GM21576 (cell line): ENCODE measurements around the gene TRAPPC2L.

ENCODE experiments used
- ATAC-seq: cut with Tn5 transposase; IDR thresholded peaks from one replicate; pipeline ENCODE4 v1.9.1; 2021; ENCODE audit warnings: mild to moderate bottlenecking, moderate library complexity; ENCODE audit not compliant: unreplicated experiment

The TRAPPC2L gene

GRCh38 chr16:88906020-88906419, 49.1 kb downstream of the TRAPPC2L start:
- ATAC-seq, result no peak

DNA sequence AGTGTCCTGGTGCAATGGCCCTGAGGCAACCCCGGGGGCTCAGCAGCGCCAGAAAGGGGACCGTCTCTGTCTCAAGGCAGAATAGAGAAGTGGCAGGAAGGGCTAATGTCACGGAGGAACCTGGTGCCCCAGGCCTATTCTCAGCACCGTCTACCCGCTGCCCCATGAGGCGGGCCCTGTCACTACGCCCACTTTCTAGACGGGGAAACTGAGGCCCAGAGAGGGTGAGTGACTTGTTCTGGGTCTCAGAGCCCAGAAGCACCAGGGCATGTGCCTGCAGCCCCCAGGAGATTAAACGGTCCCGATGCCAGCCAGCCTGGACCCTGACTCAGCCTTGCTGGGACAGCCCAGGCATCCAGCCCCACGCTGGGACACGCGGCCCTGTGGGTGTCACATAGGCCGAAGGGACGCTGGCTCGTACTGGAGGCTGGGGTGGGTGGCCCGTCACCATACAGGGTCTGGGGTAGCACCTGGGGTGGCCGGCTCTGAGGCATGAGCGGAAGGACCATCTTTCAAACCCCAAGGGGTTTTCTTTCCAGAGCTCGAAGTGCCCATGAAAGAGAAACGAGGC, 49.7 kb downstream of the TRAPPC2L start:
- ATAC-seq, result no peak

DNA sequence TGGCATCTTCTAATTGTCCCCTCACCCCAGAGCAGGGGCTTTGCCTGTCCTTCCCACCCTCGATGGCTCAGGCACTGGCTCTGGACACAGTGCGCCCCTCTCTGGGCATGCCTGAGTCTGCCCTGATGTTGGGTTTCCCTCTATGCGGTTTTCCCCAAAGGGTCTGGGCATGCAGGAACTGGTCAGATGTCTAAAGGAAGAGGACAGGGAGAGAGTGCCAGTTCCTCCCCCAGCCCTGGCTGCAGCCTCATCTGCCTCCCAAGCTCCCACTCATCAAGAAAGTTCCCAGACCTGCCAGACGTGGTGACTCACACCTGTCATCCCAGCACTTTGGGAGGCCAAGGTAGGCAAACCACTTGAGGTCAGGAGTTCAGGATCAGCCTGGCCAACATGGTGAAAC, 50.8 kb downstream of the TRAPPC2L start:
- no peak for ATAC-seq

DNA sequence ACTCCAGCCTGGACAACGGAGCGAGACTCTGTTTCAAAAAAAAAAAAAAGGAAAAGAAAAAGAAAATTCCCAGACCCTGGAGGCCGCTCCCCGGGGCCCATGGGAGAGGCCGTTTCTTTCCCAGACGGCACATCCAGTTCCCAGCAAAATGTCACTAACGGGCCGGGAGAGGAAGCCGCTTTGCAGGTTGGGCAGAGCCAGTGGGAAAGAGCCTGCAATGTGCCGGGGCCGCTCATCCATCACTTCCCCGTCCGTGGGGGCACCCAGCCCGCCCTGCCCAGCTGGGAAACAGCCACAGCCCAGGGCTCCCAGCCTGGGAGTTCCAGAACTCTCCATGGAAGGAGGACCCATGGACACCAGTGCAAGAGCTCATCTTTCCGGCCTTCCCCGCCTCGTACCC, 51.4 kb downstream of the TRAPPC2L start:
- ATAC-seq, result no peak

GRCh38 chr16:88909431-88910210, 52.7 kb downstream of the TRAPPC2L start:
- ATAC-seq, result no peak

DNA sequence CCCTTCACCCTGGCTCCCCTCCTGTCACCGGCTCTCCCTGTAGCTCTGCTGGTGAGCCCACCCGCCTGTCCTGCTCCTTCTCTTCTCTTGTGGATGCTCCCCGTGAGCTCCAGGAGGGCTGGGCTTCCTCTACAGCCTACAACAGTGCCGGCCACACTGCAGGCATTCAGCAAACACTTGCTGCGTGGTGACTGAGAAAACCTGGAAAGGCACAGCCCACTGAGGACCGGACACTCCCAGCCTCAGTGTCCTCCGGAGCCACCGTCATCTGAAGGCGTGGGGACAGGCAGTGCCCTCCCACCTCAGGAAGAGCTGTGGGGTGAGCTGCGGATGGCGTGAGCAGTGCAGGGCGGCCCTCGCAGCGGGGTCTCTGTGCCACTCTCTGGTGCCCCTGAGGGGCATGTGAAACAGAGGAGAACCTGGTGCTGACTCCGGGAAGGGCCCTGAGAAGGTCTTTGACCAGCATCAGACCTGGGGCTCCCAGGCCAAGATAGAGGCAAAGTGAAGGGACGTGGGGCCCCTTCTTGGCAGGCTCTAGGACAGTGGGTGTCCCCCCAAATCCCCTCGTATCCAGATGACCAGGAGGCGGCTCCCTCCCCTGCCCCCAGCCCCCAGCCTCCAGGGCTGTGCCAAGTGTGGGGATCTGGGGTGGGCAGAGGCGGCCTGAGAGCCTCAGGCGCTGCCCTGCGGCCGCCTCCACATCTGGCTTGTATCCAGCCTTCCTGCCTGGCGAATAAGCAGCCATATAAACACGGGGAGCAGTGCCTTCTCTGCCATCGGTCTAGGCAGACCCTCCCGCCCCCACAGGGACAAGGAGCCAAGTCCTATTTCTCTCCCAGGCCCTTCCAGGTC, 53.6 kb downstream of the TRAPPC2L start:
- no peak for ATAC-seq

- ATAC-seq, result no peak
These were observed 54.4 kb downstream of the TRAPPC2L start for GRCh38 chr16:88911136-88911945.

- no peak for ATAC-seq
These were observed 55.0 kb downstream of the TRAPPC2L start for GRCh38 chr16:88911946-88912310.
